A549 (cell line): Measurements from ENCODE around the gene UQCRH. TPM values are rescaled to one million over a fixed set of nuclear protein-coding genes. Genes with fewer than 3 reads are reported as not detected.
"Not testable (repeated sequence)": the region's sequence is repeated elsewhere in the genome, so short reads cannot be mapped to it uniquely, and the experiment has no call there.

Experiments
- ATAC-seq, 2 experiments: fragments of 200-7000 bp in 1 of 2; fragments of >200 bp in 1 of 2; cut with Nextera tagmentation in 1 of 2; cut with Tn5 transposase in 1 of 2; 3 replicates each; pipeline versions ENCODE4 v1.8.0 to v1.9.1; 2018 to 2020; ENCODE audit warnings: mild to moderate bottlenecking in 1 of 2, moderate library complexity in 1 of 2
- CTCF ChIA-PET: fragments of 300-600 bp; sonication (Branson Sonifier 250); formaldehyde crosslinking; extraction: SDS; loops from one replicate; lab custom pipeline; 2021; ENCODE audit warnings: antibody characterized with exemption, inconsistent platforms; lab: Yijun Ruan, JAX
- POLR2A ChIA-PET: fragments of 350-600 bp; formaldehyde crosslinking; extraction: SDS; loops from one replicate; lab custom pipeline; 2021; ENCODE audit warnings: antibody characterized with exemption, inconsistent platforms; lab: Yijun Ruan, JAX
- DNase-seq, 2 experiments: peaks; one replicate each; pipeline versions ENCODE4 v3.0.0 to v3.0.0-alpha.2; 2011 to 2016; ENCODE audit warnings: low read depth in 1 of 2, low spot score in 1 of 2
- FAIRE-seq: peaks from 2 replicates; lab custom pipeline; 2011; peaks lifted over from hg19 to GRCh38; lab: Jason Lieb, UNC
- H3K27ac ChIP-seq, 2 experiments: fragments of >200 bp; sonication (Bioruptor Twin); formaldehyde crosslinking; 3 replicates each; pipeline ENCODE4 v1.5.1; 2016 to 2017
- H3K4me1 ChIP-seq: fragments of >200 bp; sonication (Bioruptor Twin); formaldehyde crosslinking; 3 replicates; pipeline ENCODE4 v1.6.1; 2016
- H3K4me2 ChIP-seq: fragments of >200 bp; sonication (Bioruptor Twin); formaldehyde crosslinking; 3 replicates; pipeline ENCODE4 v1.6.1; 2016
- H3K4me3 ChIP-seq: fragments of >200 bp; sonication (Bioruptor Twin); formaldehyde crosslinking; 3 replicates; pipeline ENCODE4 v1.5.1; 2016
- H3K9me3 ChIP-seq: fragments of >200 bp; sonication (Bioruptor Twin); formaldehyde crosslinking; 3 replicates; pipeline ENCODE4 v1.6.1; 2016
- CHD2 ChIP-seq: fragments of 150-350 bp; IDR thresholded peaks from 2 replicates; pipeline ENCODE4 v1.6.1; 2014; ENCODE audit warnings: low read length; ENCODE audit not compliant: partially characterized antibody
- CHD4 ChIP-seq: fragments of 200-600 bp; sonication (generic); IDR thresholded peaks from 2 replicates; pipeline ENCODE4 v1.6.1; 2016; ENCODE audit warnings: antibody characterized with exemption, mild to moderate bottlenecking, borderline replicate concordance
- CTCF ChIP-seq: fragments of >200 bp; sonication (Bioruptor Twin); formaldehyde crosslinking; IDR thresholded peaks from 3 replicates; pipeline ENCODE4 v1.5.1; 2016
- ESRRA ChIP-seq: fragments of 150-350 bp; IDR thresholded peaks from 2 replicates; pipeline ENCODE4 v1.6.1; 2014; ENCODE audit warnings: mild to moderate bottlenecking, low read length, borderline replicate concordance
- FOXS1 ChIP-seq: fragments of 250-450 bp; sonication (Bioruptor Pico); IDR thresholded peaks from 2 replicates; pipeline ENCODE4 v1.5.0; 2020; ENCODE audit warnings: mild to moderate bottlenecking, moderate library complexity
- HDAC2 ChIP-seq: fragments of 200-600 bp; sonication (generic); IDR thresholded peaks from 2 replicates; pipeline ENCODE4 v1.6.1; 2016
- JUNB ChIP-seq: fragments of >200 bp; sonication (Bioruptor Twin); formaldehyde crosslinking; IDR thresholded peaks from 2 replicates; pipeline ENCODE4 v1.6.1; 2016
- KDM1A ChIP-seq: fragments of 200-600 bp; sonication (generic); IDR thresholded peaks from 2 replicates; pipeline ENCODE4 v1.6.1; 2016; ENCODE audit warnings: low read depth, mild to moderate bottlenecking
- MAFK ChIP-seq: fragments of 450-650 bp; IDR thresholded peaks from 2 replicates; pipeline ENCODE4 v1.6.1; 2014; ENCODE audit not compliant: partially characterized antibody
- MAZ ChIP-seq: fragments of 150-350 bp; IDR thresholded peaks from 2 replicates; pipeline ENCODE4 v1.6.1; 2014; ENCODE audit warnings: antibody characterized with exemption, low read depth, low read length, borderline replicate concordance
- MYC ChIP-seq: IDR thresholded peaks from 2 replicates; pipeline ENCODE4 v1.6.1; 2012; ENCODE audit warnings: mild to moderate bottlenecking, inconsistent platforms, low read length, improper control_type of control experiment, borderline replicate concordance
- NPAS2 ChIP-seq: fragments of 250-450 bp; sonication (Bioruptor Pico); IDR thresholded peaks from 2 replicates; pipeline ENCODE4 v1.8.0; 2022; ENCODE audit warnings: mild to moderate bottlenecking, moderate library complexity, borderline replicate concordance
- PBX3 ChIP-seq: IDR thresholded peaks from 2 replicates; pipeline ENCODE4 v1.6.1; 2012
- POLR2A ChIP-seq: IDR thresholded peaks from 2 replicates; pipeline ENCODE4 v1.6.1; 2012; ENCODE audit warnings: mild to moderate bottlenecking, low read length
- RFX5 ChIP-seq: fragments of 450-650 bp; IDR thresholded peaks from 2 replicates; pipeline ENCODE4 v1.7.1; 2014; ENCODE audit warnings: antibody characterized with exemption, mild to moderate bottlenecking, moderate library complexity
- WGBS: methylation state at CpG from one replicate; pipeline ENCODE4 v1.1.6; 2017; ENCODE audit errors: missing lambda C conversion rate; 5-methylcytosine and 5-hydroxymethylcytosine counted together
- polyA plus RNA-seq, 4 experiments: library from polyadenylated mRNA; depleted of rRNA in 3 of 4; stranded (reverse); fragments of >200 nt; fragmentation: RNase III in 1 of 4; extraction: RNeasy Plus Mini Kit Qiagen cat#74134 plus additional on column Dnase treatment in 1 of 4; gene quantifications; 2 replicates in 3 of 4; 3 replicates in 1 of 4; pipeline ENCODE4 v1.2.3, GENCODE V29; 2011 to 2017
- TF ChIP-seq, protein P1 (sequence below): IDR thresholded peaks from 2 replicates; pipeline ENCODE4 v1.6.1; 2012
- TF ChIP-seq, protein P2 (sequence below): fragments of >200 bp; sonication (Bioruptor Twin); formaldehyde crosslinking; IDR thresholded peaks from 2 replicates; pipeline ENCODE4 v1.6.1; 2016

Gene UQCRH
- polyA plus RNA-seq, 2 of the 4 experiments (the other 2 are of a cell fraction), result 762 to 793 TPM

DNA sequence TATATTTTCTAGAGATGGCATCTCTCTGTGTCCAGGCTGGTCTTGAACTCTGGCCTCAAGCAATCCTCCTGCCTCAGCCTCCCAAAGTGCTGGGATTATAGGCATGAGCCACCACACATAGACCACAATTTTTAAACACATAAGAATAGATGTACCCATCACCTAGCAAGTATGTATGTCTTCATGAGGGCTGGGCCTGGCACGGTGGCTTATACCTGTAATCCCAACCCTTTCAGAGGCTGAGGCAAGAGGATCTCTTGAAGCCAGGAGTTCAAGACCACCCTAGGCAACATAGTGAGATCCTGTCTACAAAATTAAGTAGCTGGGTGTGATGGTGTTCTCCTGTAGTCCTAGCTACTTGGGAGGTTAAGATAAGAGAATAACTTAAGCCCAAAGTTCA, 13.8 kb downstream of the UQCRH start:
- Histone ChIP-seq H3K27ac (no peak overlapping the region), H3K4me1 (0 out of 3 replicates have a peak, but pooled peaks cover 3% of the 10 kb centered on the region), H3K4me3 (no peak overlapping the region), H3K9me3 (no peaks in the 10 kb centered on the region), H3K4me2 (no peak overlapping the region)
- FAIRE-seq (no peak), ATAC-seq (no peak), DNase-seq (no peak)
- TF ChIP-seq KDM1A (no peak), CHD2 (no peak), CTCF (no peak), JUNB (no peak), MYC (no peak), HDAC2 (no peak), NPAS2 (no peak), MAZ (no peak), MAFK (no peak), PBX3 (no peak), CHD4 (no peak), FOXS1 (CRISPR knock-in tag) (no peak), POLR2A (no peak), RFX5 (no peak), ESRRA (no peak)
- TF ChIP-seq, protein P1, sequence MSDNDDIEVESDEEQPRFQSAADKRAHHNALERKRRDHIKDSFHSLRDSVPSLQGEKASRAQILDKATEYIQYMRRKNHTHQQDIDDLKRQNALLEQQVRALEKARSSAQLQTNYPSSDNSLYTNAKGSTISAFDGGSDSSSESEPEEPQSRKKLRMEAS, result no peak
- TF ChIP-seq, protein P2, sequence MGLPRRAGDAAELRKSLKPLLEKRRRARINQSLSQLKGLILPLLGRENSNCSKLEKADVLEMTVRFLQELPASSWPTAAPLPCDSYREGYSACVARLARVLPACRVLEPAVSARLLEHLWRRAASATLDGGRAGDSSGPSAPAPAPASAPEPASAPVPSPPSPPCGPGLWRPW, result no peak
- ChIA-PET POLR2A (no interaction called here), CTCF (interaction anchor here (1.2 kb wide), 1 partner anchor 22 kb away, joined by 3 read pairs; no protein-coding TSS in a partner anchor)
- WGBS, result 83% methylated on average over 1 of the region's 1 CpG

DNA sequence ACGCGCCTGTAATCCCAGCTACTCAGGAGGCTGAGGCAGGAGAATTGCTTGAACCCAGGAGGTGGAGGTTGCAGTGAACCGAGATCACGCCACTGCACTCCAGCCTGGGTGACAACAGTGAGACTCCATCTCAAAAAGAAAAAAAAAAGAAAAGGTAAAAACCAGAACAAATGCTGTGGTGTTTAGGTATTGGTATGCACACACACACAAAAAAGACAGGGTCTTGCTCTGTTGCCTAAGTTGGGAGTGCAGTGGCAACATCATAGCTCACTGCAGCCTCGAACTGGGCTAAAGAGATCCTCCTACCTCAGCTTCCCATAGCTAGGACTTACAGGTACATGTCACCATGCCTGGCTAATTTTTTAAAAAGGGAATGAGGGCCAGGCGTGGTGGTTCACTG, 15.8 kb downstream of the UQCRH start:
- FAIRE-seq, ATAC-seq, POLR2A ChIA-PET, DNase-seq, H3K4me2 ChIP-seq, H3K9me3 ChIP-seq, H3K4me1 ChIP-seq, H3K27ac ChIP-seq, H3K4me3 ChIP-seq: not testable (repeated sequence)
- 90% methylated on average over 6 of the region's 6 CpGs for WGBS
- CTCF ChIA-PET, result interaction anchor here (0.6 to 1.5 kb wide), 2 partner anchors 10 to 14 kb away, joined by 3 to 4 read pairs; no protein-coding TSS in a partner anchor

DNA sequence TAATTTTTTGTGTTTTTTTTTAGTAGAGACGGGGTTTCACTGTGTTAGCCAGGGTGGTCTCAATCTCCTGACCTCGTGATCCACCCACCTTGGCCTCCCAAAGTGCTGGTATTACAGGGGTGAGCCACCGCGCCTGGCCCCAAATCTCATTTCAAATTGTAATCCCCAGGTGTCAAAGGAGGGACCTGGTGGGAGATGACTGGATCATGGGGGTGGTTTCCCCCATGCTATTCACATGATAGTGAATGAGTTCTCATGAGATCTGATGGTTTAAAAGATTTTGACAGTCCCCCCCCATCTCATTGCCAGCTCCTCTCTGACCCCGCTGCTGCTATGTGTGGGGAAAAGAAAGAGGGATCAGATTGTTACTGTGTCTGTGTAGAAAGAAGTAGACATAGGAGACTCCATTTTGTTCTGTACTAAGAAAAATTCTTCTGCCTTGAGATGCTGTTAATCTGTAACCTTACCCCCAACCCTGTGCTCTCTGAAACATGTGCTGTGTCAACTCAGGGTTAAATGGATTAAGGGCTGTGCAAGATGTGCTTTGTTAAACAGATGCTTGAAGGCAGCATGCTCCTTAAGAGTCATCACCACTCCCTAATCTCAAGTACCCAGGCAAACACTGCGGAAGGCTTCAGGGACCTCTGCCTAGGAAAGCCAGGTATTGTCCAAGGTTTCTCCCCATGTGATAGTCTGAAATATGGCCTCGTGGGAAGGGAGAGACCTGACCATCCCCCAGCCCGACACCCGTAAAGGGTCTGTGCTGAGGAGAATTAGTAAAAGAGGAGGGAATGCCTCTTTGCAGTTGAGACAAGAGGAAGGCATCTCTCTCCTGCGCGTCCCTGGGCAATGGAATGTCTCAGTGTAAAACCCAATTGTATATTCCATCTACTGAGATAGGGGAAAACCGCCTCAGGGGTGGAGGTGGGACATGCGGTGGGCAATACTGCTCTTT, 16.7 kb downstream of the UQCRH start:
- FAIRE-seq, H3K9me3 ChIP-seq, H3K4me3 ChIP-seq, ATAC-seq, H3K4me1 ChIP-seq, H3K27ac ChIP-seq, H3K4me2 ChIP-seq, DNase-seq, POLR2A ChIA-PET: not testable (repeated sequence)
- 74% methylated on average over 10 of the region's 13 CpGs for WGBS
- CTCF ChIA-PET, result interaction anchor here (0.6 kb wide), 1 partner anchor 9 kb away, joined by 3 read pairs; no protein-coding TSS in a partner anchor

DNA sequence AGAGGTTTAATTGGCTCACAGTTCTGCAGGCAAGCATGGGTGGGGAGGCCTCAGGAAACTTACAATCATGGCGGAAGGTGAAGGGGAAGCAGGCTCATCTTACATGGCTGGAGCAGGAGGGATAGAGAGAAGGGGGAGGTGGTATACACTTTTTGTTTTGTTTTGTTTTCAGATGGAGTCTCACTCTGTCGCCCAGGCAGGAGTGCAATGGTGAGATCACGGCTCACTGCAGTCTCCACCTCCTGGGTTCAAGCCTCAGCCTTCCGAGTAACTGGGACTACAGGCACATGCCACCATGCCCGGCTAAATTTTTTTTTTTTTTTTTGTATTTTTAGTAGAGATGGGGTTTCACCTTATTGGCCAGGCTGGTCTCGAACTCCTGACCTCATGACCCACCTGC, 18.7 kb downstream of the UQCRH start:
- FAIRE-seq, DNase-seq, H3K4me1 ChIP-seq, H3K4me2 ChIP-seq, POLR2A ChIA-PET, ATAC-seq, H3K27ac ChIP-seq, H3K9me3 ChIP-seq, H3K4me3 ChIP-seq: not testable (repeated sequence)
- 85% methylated on average over 6 of the region's 6 CpGs for WGBS
- CTCF ChIA-PET, result interaction anchor here (0.7 kb wide), 1 partner anchor 50 kb away, joined by 3 read pairs; no protein-coding TSS in a partner anchor

GRCh38 chr1:46325285-46326076, 22.0 kb downstream of the UQCRH start:
- H3K27ac ChIP-seq, DNase-seq, H3K4me2 ChIP-seq, FAIRE-seq, H3K9me3 ChIP-seq, CTCF ChIA-PET, H3K4me3 ChIP-seq, ATAC-seq, H3K4me1 ChIP-seq, POLR2A ChIA-PET: not testable (repeated sequence)
- 74% methylated on average over 11 of the region's 11 CpGs for WGBS

GRCh38 chr1:46328182-46328581, 24.7 kb downstream of the UQCRH start:
- WGBS, result 80% methylated on average over 7 of the region's 7 CpGs
- ATAC-seq, H3K9me3 ChIP-seq, POLR2A ChIA-PET, FAIRE-seq, H3K4me2 ChIP-seq, H3K4me1 ChIP-seq, DNase-seq, H3K4me3 ChIP-seq, H3K27ac ChIP-seq: not testable (repeated sequence)
- CTCF ChIA-PET, result interaction anchor here (0.7 to 1.8 kb wide), 3 partner anchors 12 to 21 kb away, joined by 3 to 8 read pairs (median 4); partner anchors contain the start of gene NSUN4
